ENCODE measurements around the gene SRRT. TPM values are rescaled to one million over a fixed set of nuclear protein-coding genes. Genes with fewer than 3 reads are reported as not detected.
A peak's percentile ranks its signal among the peaks of the same experiment; 100 is the strongest.

SRRT gene
- total RNA-seq, 1 donor: 50.1 TPM

- DNase-seq (ENCODE audit: low read depth): no peak
- H3K4me3 ChIP-seq (ENCODE audit: low read depth, low read length): peak overlapping the region; percentile 94
- TF ChIP-seq CTCF (IDR thresholded peaks at IDR 0.05; ENCODE audit: insufficient read depth, low read depth, low read length): no peak
Observed at GRCh38 chr7:100874300-100874576, 665 bp upstream of the SRRT start.

GRCh38 chr7:100875356-100875751 is 451 bp downstream of the SRRT start:
- H3K4me3 ChIP-seq (ENCODE audit: low read depth, low read length): peak overlapping the region; percentile 94
- TF ChIP-seq CTCF (IDR thresholded peaks at IDR 0.05; ENCODE audit: insufficient read depth, low read depth, low read length): no peak
- peak; percentile 17 for DNase-seq (ENCODE audit: low read depth)

GRCh38 chr7:100878013-100878412 is 3.1 kb downstream of the SRRT start:
- DNase-seq (ENCODE audit: low read depth): no peak
- no peak for TF ChIP-seq CTCF (IDR thresholded peaks at IDR 0.05; ENCODE audit: insufficient read depth, low read depth, low read length)
- H3K4me3 ChIP-seq (ENCODE audit: low read depth, low read length): no peak overlapping the region

GRCh38 chr7:100878685-100879084 is 3.8 kb downstream of the SRRT start:
- no peak overlapping the region for H3K4me3 ChIP-seq (ENCODE audit: low read depth, low read length)
- DNase-seq (ENCODE audit: low read depth): no peak
- no peak for TF ChIP-seq CTCF (IDR thresholded peaks at IDR 0.05; ENCODE audit: insufficient read depth, low read depth, low read length)

- no peak for TF ChIP-seq CTCF (IDR thresholded peaks at IDR 0.05; ENCODE audit: insufficient read depth, low read depth, low read length)
- DNase-seq (ENCODE audit: low read depth): no peak
- no peak overlapping the region for H3K4me3 ChIP-seq (ENCODE audit: low read depth, low read length)
Observed at GRCh38 chr7:100879685-100880261, 4.9 kb downstream of the SRRT start.

GRCh38 chr7:100880645-100881044 is 5.7 kb downstream of the SRRT start:
- no peak for TF ChIP-seq CTCF (IDR thresholded peaks at IDR 0.05; ENCODE audit: insufficient read depth, low read depth, low read length)
- no peak overlapping the region for H3K4me3 ChIP-seq (ENCODE audit: low read depth, low read length)
- no peak for DNase-seq (ENCODE audit: low read depth)

GRCh38 chr7:100881136-100881535 is 6.2 kb downstream of the SRRT start:
- no peak overlapping the region for H3K4me3 ChIP-seq (ENCODE audit: low read depth, low read length)
- DNase-seq (ENCODE audit: low read depth): no peak
- TF ChIP-seq CTCF (IDR thresholded peaks at IDR 0.05; ENCODE audit: insufficient read depth, low read depth, low read length): no peak
